HepG2 (cell line): ENCODE data around the gene VCAN. TPM values are rescaled to one million over a fixed set of nuclear protein-coding genes. Genes with fewer than 3 reads are reported as not detected.

Experiments used
- ATAC-seq: fragments of 200-7000 bp; cut with Tn5 transposase; 3 replicates; pipeline ENCODE4 v1.9.1; 2020; ENCODE audit warnings: mild to moderate bottlenecking, moderate library complexity
- BruUV-seq: library from RNA; stranded (reverse); fragments of 400-500 nt; replicated peaks from 2 replicates; lab custom pipeline; 2021; lab: Mats Ljungman, UMichigan
- CTCF ChIA-PET: fragments of 300-600 bp; formaldehyde crosslinking; extraction: SDS; loops from one replicate; lab custom pipeline; 2021; ENCODE audit warnings: low total read pairs, inconsistent platforms, low intra/inter-chr PET ratio; lab: Yijun Ruan, JAX
- POLR2A ChIA-PET: fragments of 350-600 bp; sonication (Branson Sonifier 250); formaldehyde crosslinking; loops from one replicate; lab custom pipeline; 2020; ENCODE audit warnings: antibody characterized with exemption, inconsistent platforms; lab: Yijun Ruan, JAX
- DNase-seq: peaks from one replicate; pipeline ENCODE4 v3.0.0-alpha.2; 2015; ENCODE audit warnings: low spot score
- FAIRE-seq: peaks from 3 replicates; lab custom pipeline; 2011; peaks lifted over from hg19 to GRCh38; lab: Jason Lieb, UNC
- H2AFZ ChIP-seq: one replicate; pipeline ENCODE4 v1.6.1; 2011; ENCODE audit warnings: low read length, inconsistent platforms
- H3K27ac ChIP-seq: fragments of 300-600 bp; 3 replicates; pipeline ENCODE4 v1.8.0; 2011; ENCODE audit warnings: mixed run types, mild to moderate bottlenecking, mixed read lengths, low read length, inconsistent platforms; ENCODE audit not compliant: insufficient read depth; ENCODE audit errors: extremely low read length
- H3K27me3 ChIP-seq, 2 experiments: fragments of 200-600 bp in 1 of 2; 2 replicates in 1 of 2; 3 replicates in 1 of 2; pipeline versions ENCODE4 v1.6.0 to v1.8.0; 2011; ENCODE audit warnings: low read length in 2 of 2, mild to moderate bottlenecking in 2 of 2, moderate library complexity in 2 of 2, inconsistent platforms in 1 of 2; ENCODE audit not compliant: insufficient read depth in 2 of 2, control insufficient read depth in 1 of 2
- H3K36me3 ChIP-seq, 2 experiments: fragments of 200-600 bp in 1 of 2; replicated peaks in 1 of 2; 2 replicates in 1 of 2; 3 replicates in 1 of 2; pipeline versions ENCODE4 v1.5.1 to v1.8.0; 2011; ENCODE audit warnings: low read length in 2 of 2, inconsistent platforms in 1 of 2; ENCODE audit not compliant: insufficient read depth in 2 of 2, control insufficient read depth in 1 of 2
- H3K4me1 ChIP-seq: 2 replicates; pipeline ENCODE4 v1.5.1; 2012; ENCODE audit warnings: low read length, inconsistent platforms; ENCODE audit not compliant: insufficient read depth
- H3K4me2 ChIP-seq: 2 replicates; pipeline ENCODE4 v1.6.0; 2011; ENCODE audit warnings: low read depth, low read length, inconsistent platforms
- H3K4me3 ChIP-seq, 3 experiments: fragments of 200-600 bp in 1 of 3; sonication (generic), shearing (Covaris generic) in 1 of 3; replicated peaks in 1 of 3; 2 replicates each; pipeline ENCODE4 v1.5.1; 2011 to 2016; ENCODE audit warnings: low read length in 3 of 3, inconsistent platforms in 2 of 3, low read depth in 2 of 3, mild to moderate bottlenecking in 2 of 3, control low read depth in 1 of 3, mixed read lengths in 1 of 3; ENCODE audit not compliant: insufficient read depth in 1 of 3
- H3K79me2 ChIP-seq: one replicate; pipeline ENCODE4 v1.6.1; 2011; ENCODE audit warnings: low read length, inconsistent platforms; ENCODE audit not compliant: insufficient read depth
- H3K9ac ChIP-seq: 2 replicates; pipeline ENCODE4 v1.6.0; 2011; ENCODE audit warnings: mild to moderate bottlenecking, low read depth, low read length, inconsistent platforms; ENCODE audit not compliant: insufficient read depth
- H3K9me3 ChIP-seq: 2 replicates; pipeline ENCODE4 v1.5.1; 2012; ENCODE audit warnings: mild to moderate bottlenecking, low read length
- H4K20me1 ChIP-seq: 2 replicates; pipeline ENCODE4 v1.6.0; 2011; ENCODE audit warnings: inconsistent platforms, mild to moderate bottlenecking, low read length, moderate library complexity; ENCODE audit not compliant: insufficient read depth
- NR2F2 ChIP-seq: IDR thresholded peaks from 2 replicates; pipeline ENCODE4 v1.6.1; 2012; ENCODE audit warnings: low read depth, inconsistent platforms, borderline replicate concordance
- PAXIP1 ChIP-seq: sonication (generic); formaldehyde crosslinking; conservative IDR thresholded peaks from 2 replicates; pipeline ENCODE4 v1.4.0; 2020; ENCODE audit warnings: mild to moderate bottlenecking, missing genetic modification reagents, moderate library complexity
- ZBTB38 ChIP-seq: sonication (generic); formaldehyde crosslinking; IDR thresholded peaks from 2 replicates; pipeline ENCODE4 v1.5.1; 2020; ENCODE audit warnings: mild to moderate bottlenecking, missing genetic modification reagents
- ZNF17 ChIP-seq: sonication (generic); formaldehyde crosslinking; IDR thresholded peaks from 2 replicates; pipeline ENCODE4 v1.5.0; 2020; ENCODE audit warnings: mild to moderate bottlenecking, missing genetic modification reagents
- ZNF605 ChIP-seq: sonication (generic); formaldehyde crosslinking; IDR thresholded peaks from 2 replicates; pipeline ENCODE4 v1.8.0; 2022; ENCODE audit warnings: mild to moderate bottlenecking, missing genetic modification reagents
- ZNF737 ChIP-seq: sonication (generic); formaldehyde crosslinking; IDR thresholded peaks from 2 replicates; pipeline ENCODE4 v1.5.0; 2020; ENCODE audit warnings: missing genetic modification reagents, mild to moderate bottlenecking, borderline replicate concordance
- WGBS: methylation state at CpG from one replicate; pipeline ENCODE4 v1.1.6; 2017; ENCODE audit warnings: low lambda C conversion rate; 5-methylcytosine and 5-hydroxymethylcytosine counted together
- in situ Hi-C: cut with HindIII; loops from 2 replicates; pipeline ENCODE4 v1.10.0; 2017; ENCODE audit warnings: low pct_unique_long_range_greater_than_20kb; ENCODE audit not compliant: extremely low pct_ligation_motif_present
- intact Hi-C: fragments of 100-400 bp; cut with micrococcal nuclease; formaldehyde crosslinking; loops from one replicate; pipeline ENCODE4 v1.10.0; 2022; ENCODE audit not compliant: unreplicated experiment
- polyA plus RNA-seq, 8 experiments: library from polyadenylated mRNA; depleted of rRNA in 3 of 8; stranded (reverse) in 7 of 8; unstranded in 1 of 8; fragments of >200 nt; fragmentation: Illumina TruSeq in 4 of 8; extraction: Trizol in 4 of 8; gene quantifications; 2 replicates each; pipeline versions ENCODE4 v1.2.1 to v1.2.3, GENCODE V29; 2011 to 2016; ENCODE audit warnings: low read depth in 4 of 8, missing spikeins in 1 of 8, mixed read lengths in 1 of 8; ENCODE audit not compliant: insufficient read depth in 1 of 8
- total RNA-seq, 5 experiments: library from RNA; depleted of rRNA; stranded (reverse); fragments of >200 nt; fragmentation: Illumina TruSeq; extraction: Trizol; gene quantifications; 2 replicates each; pipeline ENCODE4 v1.2.3, GENCODE V29; 2016; ENCODE audit warnings: low read depth in 1 of 5

VCAN gene
- total and polyA plus RNA-seq, 2 of the 13 experiments (the other 11 are each of a cell fraction or from before 2014, with no cell fraction given), result 1.2 to 3.5 TPM

DNA sequence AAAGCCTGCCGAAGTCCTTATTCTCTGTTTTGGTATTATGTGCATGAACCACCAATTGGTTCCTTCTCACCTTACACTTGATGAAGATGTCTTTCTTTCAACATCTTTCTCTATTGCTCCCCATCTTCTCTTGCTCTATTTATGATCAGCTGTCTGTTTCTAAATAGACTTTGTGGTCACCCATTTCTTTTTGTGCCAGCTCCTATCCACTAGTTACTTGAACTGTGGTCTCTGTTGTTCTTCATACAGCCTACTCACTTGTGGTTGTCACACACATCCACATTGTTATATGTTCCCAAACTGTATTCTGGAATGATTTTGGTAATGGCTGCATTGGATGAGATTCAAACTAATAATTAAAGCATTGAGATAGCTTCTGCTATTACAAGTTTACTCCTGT, 11.4 kb downstream of the VCAN start:
- BruUV-seq, result no TSS peak
- Histone ChIP-seq H3K36me3 (no peaks in the 10 kb centered on the region), H3K9me3 (no peaks in the 10 kb centered on the region), H3K27ac (no peak overlapping the region), H4K20me1 (no peaks in the 10 kb centered on the region), H3K4me3 (no peak overlapping the region), H3K4me2 (no peak overlapping the region), H2AFZ (no peak overlapping the region), H3K9ac (no peak overlapping the region), H3K27me3 (no peaks in the 10 kb centered on the region), H3K4me1 (no peaks in the 10 kb centered on the region), H3K79me2 (no peaks in the 10 kb centered on the region)
- FAIRE-seq (no peak), ATAC-seq (no peak), DNase-seq (no peak)
- TF ChIP-seq ZNF737 (CRISPR knock-in tag) (no peak), NR2F2 (no peak), ZBTB38 (CRISPR knock-in tag) (no peak), ZNF17 (CRISPR knock-in tag) (no peak), PAXIP1 (CRISPR knock-in tag) (no peak), ZNF605 (CRISPR knock-in tag) (no peak)
- 31% methylated on average over 1 of the region's 1 CpG for WGBS
- CTCF ChIA-PET, result no interaction called here
- POLR2A ChIA-PET, result no interaction called here
- intact Hi-C loops, result no loop called here
- in situ Hi-C loops, result no loop called here
